HG03354 (cell line): ENCODE results near the gene SLC6A1.

Experiments
- ATAC-seq: cut with Tn5 transposase; IDR thresholded peaks from one replicate; pipeline ENCODE4 v1.9.1; 2021; ENCODE audit warnings: mild to moderate bottlenecking; ENCODE audit not compliant: unreplicated experiment, poor library complexity, severe bottlenecking

Gene SLC6A1

GRCh38 chr3:10968401-10968800 is 24.1 kb upstream of the SLC6A1 start:
- no peak for ATAC-seq

- no peak for ATAC-seq
Observed at GRCh38 chr3:10970306-10970960, 22.1 kb upstream of the SLC6A1 start.

- no peak for ATAC-seq
Observed at GRCh38 chr3:10972072-10972782, 20.3 kb upstream of the SLC6A1 start.

- ATAC-seq: no peak
Observed at GRCh38 chr3:10973046-10973595, 19.4 kb upstream of the SLC6A1 start.

- ATAC-seq: no peak
Observed at GRCh38 chr3:10974131-10974530, 18.4 kb upstream of the SLC6A1 start.

GRCh38 chr3:10974746-10975375 is 17.7 kb upstream of the SLC6A1 start:
- ATAC-seq: no peak

- no peak for ATAC-seq
Observed at GRCh38 chr3:10975695-10976234, 16.8 kb upstream of the SLC6A1 start.

GRCh38 chr3:10976770-10977169 is 15.8 kb upstream of the SLC6A1 start:
- ATAC-seq: no peak

GRCh38 chr3:10977892-10978510 is 14.5 kb upstream of the SLC6A1 start:
- ATAC-seq: no peak

GRCh38 chr3:10978956-10979355 is 13.6 kb upstream of the SLC6A1 start:
- no peak for ATAC-seq

- ATAC-seq: no peak
Observed at GRCh38 chr3:10980312-10980711, 12.2 kb upstream of the SLC6A1 start.

- ATAC-seq: no peak
Observed at GRCh38 chr3:10981031-10981430, 11.5 kb upstream of the SLC6A1 start.

- ATAC-seq: no peak
Observed at GRCh38 chr3:10981961-10982360, 10.6 kb upstream of the SLC6A1 start.

GRCh38 chr3:10982782-10983181 is 9.8 kb upstream of the SLC6A1 start:
- ATAC-seq: no peak

GRCh38 chr3:10983219-10983916 is 9.2 kb upstream of the SLC6A1 start:
- ATAC-seq: no peak

GRCh38 chr3:10984371-10984896 is 8.1 kb upstream of the SLC6A1 start:
- ATAC-seq: no peak

- no peak for ATAC-seq
Observed at GRCh38 chr3:10985181-10985580, 7.4 kb upstream of the SLC6A1 start.

- ATAC-seq: no peak
Observed at GRCh38 chr3:10986592-10986991, 6.0 kb upstream of the SLC6A1 start.

GRCh38 chr3:10988001-10988665 is 4.4 kb upstream of the SLC6A1 start:
- no peak for ATAC-seq
